ENCODE data around the gene IGFN1.

Gene IGFN1

DNA sequence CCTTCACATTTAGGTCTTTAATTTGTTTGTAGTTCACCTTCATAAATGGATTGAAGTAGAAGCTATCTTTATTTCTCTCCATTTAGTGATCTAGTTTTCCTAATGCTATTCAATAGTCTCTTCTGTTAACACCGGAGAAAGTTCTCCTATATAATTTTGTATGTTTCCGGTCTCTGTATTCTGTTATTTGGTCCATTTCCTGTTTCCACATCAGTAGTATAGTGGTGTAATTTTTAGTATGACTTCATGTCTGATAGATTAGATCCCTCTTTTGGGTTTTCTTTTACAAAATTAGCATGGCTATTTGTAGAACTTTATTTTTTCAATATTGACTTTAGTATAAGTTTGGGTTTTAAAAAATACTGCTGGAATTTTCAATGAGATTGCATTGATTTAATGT lies 51.1 kb downstream of the IGFN1 start:
- no peak for DNase-seq (ENCODE audit: insufficient read length, low spot score)
- TF ChIP-seq, protein P1, sequence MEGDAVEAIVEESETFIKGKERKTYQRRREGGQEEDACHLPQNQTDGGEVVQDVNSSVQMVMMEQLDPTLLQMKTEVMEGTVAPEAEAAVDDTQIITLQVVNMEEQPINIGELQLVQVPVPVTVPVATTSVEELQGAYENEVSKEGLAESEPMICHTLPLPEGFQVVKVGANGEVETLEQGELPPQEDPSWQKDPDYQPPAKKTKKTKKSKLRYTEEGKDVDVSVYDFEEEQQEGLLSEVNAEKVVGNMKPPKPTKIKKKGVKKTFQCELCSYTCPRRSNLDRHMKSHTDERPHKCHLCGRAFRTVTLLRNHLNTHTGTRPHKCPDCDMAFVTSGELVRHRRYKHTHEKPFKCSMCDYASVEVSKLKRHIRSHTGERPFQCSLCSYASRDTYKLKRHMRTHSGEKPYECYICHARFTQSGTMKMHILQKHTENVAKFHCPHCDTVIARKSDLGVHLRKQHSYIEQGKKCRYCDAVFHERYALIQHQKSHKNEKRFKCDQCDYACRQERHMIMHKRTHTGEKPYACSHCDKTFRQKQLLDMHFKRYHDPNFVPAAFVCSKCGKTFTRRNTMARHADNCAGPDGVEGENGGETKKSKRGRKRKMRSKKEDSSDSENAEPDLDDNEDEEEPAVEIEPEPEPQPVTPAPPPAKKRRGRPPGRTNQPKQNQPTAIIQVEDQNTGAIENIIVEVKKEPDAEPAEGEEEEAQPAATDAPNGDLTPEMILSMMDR (IDR thresholded peaks at IDR 0.05; ENCODE audit: insufficient read depth, missing control alignments) = no peak

DNA sequence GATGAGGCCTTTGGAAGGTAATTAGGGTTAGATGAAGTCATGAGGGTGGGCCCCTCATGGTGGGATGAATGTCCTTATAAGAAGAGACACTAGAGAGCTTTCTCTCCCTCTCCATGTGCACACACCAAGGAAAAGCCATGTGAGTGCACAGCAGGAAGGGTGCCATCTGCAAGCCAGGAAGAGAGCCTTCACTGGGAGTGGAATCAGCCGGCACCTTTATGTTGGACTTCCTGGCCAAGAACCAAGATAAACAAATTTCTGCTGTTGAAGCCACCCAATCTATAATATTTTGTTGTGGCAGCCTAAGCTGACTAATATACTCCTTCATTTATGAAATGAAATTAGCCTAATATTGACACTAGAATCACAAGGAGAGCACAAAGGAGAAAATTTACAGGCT lies 54.5 kb downstream of the IGFN1 start:
- FAIRE-seq (no peak), DNase-seq (ENCODE audit: insufficient read length, low spot score) (no peak)
- TF ChIP-seq, protein P1 (IDR thresholded peaks at IDR 0.05; ENCODE audit: insufficient read depth, missing control alignments) = no peak

More for the DNA sequence above, 51.1 kb downstream of the IGFN1 start:
- FAIRE-seq = peak; percentile 63

DNA sequence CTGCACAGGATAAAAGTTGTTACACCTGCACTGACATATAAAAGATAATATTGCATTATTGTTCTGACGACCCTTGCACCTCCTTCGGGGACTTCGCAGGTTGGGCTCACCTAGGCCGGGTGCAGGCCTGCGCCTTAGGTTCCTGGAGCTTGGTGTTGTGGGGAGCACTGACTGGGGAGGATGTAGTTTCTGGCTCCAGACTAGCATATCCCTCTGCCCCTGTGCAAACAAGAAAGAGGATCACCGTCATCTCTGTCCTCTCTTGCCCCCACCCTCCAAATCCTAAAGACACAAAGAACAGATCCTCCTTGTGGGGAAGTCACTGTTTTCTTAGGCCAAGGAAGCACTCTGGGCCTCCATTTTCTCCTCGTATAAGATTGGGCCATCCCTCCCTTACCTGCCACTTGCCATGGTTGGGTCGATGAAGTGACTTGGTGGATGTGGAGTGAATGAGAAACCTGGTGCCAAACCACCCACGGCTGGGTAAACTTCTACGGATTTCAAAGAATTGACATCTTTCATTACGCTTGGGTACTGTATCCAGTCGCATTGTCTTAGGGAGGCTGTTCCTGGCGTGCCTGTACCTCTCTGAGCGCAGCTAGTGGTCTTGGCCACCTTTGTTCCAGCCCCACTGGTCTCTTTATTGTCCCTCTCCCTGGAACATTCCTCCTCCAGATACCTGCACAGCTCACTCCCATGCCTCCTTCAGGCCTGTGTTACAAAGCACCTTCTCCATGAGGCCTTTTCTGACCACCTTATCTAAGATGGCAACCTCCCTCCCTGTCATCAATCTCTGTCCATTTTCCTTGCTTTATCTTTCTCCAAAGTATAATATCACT lies 58.3 kb downstream of the IGFN1 start:
- DNase-seq (ENCODE audit: insufficient read length, low spot score) (no peak), FAIRE-seq (no peak)
- TF ChIP-seq, protein P1 (IDR thresholded peaks at IDR 0.05; ENCODE audit: insufficient read depth, missing control alignments) = no peak

DNA sequence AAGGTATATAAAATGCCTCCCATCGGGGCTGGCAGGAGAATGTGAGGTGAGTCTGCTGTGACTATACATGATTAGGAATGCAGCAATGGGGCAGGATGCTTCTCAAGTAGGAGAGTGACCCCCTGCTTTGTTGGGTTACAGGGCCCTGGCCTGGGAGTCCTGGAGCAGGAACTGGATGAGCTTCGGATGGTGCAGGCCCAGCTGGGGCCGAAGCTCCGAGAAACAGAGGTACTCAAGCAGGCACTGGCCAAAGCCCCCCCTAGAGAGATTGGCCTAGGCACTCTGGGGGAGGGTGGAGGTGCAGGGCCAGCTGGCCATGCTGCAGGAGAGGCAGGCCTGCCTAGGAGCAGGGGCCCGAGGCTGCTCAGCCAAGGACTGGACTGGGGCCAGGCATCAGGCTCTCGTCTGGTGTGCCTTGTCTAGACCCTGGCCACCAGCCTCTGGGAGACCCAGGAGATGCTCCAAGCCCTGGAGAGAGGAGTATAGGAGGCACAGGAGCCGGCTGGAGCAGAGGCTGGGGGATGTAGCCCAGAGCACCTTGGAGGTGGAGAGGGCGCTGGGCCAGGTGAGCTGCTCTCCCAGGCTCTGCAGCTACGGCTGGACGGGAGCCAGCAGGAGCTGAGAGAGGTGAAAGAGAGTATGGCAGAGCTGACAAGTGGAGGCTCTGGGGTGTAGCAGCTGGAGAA lies 59.8 kb downstream of the IGFN1 start:
- FAIRE-seq (no peak), DNase-seq (ENCODE audit: insufficient read length, low spot score) (no peak)
- TF ChIP-seq, protein P1 (IDR thresholded peaks at IDR 0.05; ENCODE audit: insufficient read depth, missing control alignments) = no peak

DNA sequence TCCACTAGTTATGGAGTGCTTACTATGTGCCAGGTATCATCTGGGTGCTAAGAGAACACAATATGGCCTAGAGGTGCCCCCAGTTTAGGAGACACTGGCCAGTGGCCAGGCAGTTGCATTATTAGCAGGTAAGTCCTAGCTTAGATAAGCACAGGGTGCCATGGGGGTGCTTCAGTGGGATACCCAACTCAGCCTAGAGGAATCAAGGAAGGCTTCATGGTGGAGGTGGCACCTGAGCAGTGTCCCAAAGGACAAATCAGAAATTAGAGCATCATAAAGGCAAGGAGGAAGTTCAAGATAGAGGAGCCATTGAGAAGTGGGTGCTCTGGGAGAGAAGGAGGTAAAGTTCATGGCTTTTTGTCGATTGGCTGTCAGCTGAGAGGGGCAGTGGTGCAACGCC lies 60.8 kb downstream of the IGFN1 start:
- DNase-seq (ENCODE audit: insufficient read length, low spot score) (no peak), FAIRE-seq (no peak)
- TF ChIP-seq, protein P1 (IDR thresholded peaks at IDR 0.05; ENCODE audit: insufficient read depth, missing control alignments) = no peak

DNA sequence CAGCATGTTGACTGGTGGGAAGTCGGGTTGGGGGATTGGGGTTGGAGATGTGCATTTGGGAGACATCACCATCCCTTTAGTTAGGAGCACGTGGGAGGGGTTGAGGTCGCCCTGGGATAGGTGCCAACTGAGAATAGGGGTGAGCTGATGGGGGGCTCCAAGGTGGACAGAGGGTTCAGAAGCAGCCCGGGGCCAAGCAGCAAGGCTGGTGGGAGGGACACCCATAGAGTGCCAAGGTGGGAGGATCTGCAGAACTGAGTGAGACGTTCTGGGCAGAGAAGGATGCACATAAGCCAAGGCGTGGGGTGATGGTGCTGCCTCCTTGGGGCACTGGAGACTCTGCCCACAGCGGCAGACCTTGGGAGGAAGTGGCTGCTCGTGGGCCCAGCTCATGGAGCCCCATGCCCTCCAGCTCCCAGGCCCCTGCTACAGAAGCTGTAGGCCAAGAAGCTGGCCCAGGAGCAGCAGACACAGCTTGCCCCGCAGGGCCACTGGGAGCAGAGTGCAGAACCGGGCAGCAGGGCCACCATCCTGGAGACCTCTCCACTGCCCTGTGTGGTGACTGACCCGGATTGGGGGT lies 61.3 kb downstream of the IGFN1 start:
- no peak for DNase-seq (ENCODE audit: insufficient read length, low spot score)
- TF ChIP-seq, protein P1 (IDR thresholded peaks at IDR 0.05; ENCODE audit: insufficient read depth, missing control alignments) = no peak
- FAIRE-seq = no peak

Measured in D721Med (cell line).